ENCODE results near the gene POLA1. TPM values are rescaled to one million over a fixed set of nuclear protein-coding genes. Genes with fewer than 3 reads are reported as not detected.

Gene POLA1
- total RNA-seq, 4 donors from 2014 or later: 5.7 to 13.9 (median 9.9) TPM

DNA sequence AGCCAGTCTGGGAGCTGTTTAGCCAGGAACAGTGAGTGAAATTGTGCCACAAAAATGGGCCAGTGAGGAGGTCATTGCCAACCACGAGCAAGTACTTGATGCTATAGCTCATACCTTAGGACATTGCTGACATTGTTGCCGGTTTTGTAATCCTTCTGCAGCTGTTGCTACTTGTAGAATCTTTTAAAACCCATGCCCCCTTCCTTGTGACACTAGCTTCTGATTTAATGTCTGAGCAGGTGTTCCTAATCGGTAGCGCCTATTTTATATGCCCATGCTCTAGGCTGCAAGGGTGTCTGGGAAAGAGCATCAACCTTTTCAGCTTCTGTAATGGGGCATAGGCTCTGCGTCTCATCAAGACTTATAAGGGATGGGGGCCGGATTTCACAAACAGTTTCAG, 2.6 kb downstream of the POLA1 start:
- ATAC-seq (ENCODE audit: low FRiP score): no peak
- DNase-seq (ENCODE audit: low spot score): no peak
- TF ChIP-seq, protein P1, sequence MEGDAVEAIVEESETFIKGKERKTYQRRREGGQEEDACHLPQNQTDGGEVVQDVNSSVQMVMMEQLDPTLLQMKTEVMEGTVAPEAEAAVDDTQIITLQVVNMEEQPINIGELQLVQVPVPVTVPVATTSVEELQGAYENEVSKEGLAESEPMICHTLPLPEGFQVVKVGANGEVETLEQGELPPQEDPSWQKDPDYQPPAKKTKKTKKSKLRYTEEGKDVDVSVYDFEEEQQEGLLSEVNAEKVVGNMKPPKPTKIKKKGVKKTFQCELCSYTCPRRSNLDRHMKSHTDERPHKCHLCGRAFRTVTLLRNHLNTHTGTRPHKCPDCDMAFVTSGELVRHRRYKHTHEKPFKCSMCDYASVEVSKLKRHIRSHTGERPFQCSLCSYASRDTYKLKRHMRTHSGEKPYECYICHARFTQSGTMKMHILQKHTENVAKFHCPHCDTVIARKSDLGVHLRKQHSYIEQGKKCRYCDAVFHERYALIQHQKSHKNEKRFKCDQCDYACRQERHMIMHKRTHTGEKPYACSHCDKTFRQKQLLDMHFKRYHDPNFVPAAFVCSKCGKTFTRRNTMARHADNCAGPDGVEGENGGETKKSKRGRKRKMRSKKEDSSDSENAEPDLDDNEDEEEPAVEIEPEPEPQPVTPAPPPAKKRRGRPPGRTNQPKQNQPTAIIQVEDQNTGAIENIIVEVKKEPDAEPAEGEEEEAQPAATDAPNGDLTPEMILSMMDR (IDR thresholded peaks at IDR 0.05): no peak

DNA sequence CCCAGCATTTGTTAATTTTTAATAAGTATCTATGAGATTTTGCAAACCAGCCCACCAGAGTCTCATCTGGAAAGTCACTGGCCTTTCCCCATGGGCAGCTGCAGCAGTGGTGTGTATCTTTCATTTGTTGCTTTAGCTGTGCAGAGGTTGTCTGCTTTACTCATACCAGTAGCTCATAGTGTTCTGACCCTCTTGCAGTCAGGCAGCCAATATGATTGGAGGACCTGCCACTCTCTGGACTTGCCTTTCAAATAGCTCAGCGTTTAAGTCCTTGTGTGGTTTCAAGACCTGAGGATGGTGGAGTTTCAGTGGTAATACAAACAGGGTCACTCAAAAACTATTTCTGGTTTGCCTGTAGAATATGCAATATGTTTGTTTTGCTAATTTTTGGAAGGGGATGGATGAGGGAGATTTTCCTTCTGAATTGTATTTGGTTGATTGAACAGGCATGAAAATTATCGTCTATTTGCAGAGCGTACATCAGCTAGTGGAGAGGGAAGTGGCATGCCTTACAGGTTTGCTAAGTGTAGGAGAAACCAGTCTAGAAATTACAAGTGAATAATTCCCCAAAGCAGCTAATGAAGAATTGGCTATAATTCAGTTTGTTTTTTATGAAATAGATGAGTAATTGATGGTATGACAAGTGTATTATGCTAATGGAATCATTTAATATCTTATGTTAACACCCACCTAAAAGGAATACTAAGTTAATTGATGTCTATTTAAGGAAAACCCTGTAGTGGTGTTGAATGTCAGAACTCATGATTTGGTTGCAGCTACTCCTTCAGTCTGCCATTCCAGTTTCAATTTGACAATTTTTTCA, 8.9 kb downstream of the POLA1 start:
- TF ChIP-seq, protein P1 (IDR thresholded peaks at IDR 0.05): no peak
- DNase-seq (ENCODE audit: low spot score): no peak
- no peak for ATAC-seq (ENCODE audit: low FRiP score)

DNA sequence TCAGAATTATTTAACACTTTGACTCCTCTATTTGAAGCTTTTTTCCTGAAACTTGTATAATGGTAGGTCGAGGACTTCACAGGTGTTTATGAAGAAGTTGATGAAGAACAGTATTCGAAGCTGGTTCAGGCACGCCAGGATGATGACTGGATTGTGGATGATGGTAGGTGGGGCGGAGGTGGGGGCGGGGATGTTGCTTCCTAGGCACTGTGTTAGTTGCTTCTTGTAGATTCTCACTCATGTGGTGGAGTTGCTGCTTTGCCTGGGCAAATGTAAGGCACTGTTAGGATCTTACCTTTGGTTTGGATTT, 9.4 kb downstream of the POLA1 start:
- DNase-seq (ENCODE audit: low spot score): no peak
- TF ChIP-seq, protein P1 (IDR thresholded peaks at IDR 0.05): no peak
- no peak for ATAC-seq (ENCODE audit: low FRiP score)

DNA sequence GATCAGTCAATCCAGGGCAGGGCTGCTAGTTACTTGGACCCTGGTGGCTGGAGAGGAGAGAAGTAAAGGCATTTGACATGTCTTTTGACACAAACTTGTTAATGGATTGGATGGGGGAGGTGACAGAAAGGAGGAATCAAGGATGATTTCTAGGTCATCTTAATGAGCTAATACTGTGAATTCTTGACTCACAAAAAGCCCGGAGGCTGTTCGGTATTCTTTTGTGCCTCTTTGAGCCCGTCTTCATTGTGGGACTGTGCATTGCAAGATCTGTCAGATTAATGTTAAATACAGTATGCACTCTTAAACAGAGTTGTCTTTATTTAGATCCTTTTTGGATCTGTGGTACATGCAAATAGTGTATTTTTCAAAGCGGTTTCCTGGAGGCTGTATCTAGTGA, 25.1 kb downstream of the POLA1 start:
- ATAC-seq (ENCODE audit: low FRiP score): no peak
- TF ChIP-seq, protein P1 (IDR thresholded peaks at IDR 0.05): no peak
- no peak for DNase-seq (ENCODE audit: low spot score)

DNA sequence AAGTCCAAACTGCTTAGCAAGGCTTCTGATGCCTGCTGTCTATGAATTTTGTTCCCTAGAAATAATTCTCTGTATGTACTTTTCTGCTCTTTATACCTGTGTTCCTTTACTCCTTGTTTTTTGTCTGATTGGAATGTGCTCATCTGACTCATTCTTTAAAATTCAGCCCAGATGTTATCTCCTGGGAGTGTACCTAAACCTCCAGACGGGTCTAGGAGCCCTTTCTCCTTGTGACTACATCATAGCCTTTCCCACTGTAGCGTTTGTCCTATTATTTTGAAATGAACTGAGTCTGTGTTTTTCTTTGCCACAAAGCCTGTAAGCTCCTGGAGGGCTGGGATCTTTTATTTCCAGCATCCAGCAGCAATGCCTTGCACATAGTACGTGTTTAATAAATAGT, 26.3 kb downstream of the POLA1 start:
- DNase-seq (ENCODE audit: low spot score) (no peak), ATAC-seq (ENCODE audit: low FRiP score) (no peak)
- TF ChIP-seq, protein P1 (IDR thresholded peaks at IDR 0.05): no peak

DNA sequence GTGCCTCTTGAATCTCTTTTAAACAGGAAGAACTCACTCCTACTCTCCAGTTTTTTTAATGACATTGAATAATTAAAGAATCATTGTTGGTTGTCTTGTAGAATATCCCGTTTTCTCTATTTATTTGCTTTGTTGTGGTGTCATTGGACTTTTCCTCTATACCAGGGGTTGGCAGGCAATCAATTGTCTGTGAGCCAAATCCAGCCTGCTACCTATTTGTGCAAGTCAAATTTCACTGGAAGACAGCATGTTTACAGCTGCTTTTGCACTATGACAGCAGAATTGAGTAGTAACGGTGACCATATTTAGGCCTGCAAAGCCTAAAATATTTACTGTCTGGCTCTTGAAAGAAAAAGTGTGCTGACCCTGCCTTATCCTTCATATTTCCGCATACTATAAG, 34.8 kb downstream of the POLA1 start:
- TF ChIP-seq, protein P1 (IDR thresholded peaks at IDR 0.05): no peak
- no peak for DNase-seq (ENCODE audit: low spot score)
- no peak for ATAC-seq (ENCODE audit: low FRiP score)

DNA sequence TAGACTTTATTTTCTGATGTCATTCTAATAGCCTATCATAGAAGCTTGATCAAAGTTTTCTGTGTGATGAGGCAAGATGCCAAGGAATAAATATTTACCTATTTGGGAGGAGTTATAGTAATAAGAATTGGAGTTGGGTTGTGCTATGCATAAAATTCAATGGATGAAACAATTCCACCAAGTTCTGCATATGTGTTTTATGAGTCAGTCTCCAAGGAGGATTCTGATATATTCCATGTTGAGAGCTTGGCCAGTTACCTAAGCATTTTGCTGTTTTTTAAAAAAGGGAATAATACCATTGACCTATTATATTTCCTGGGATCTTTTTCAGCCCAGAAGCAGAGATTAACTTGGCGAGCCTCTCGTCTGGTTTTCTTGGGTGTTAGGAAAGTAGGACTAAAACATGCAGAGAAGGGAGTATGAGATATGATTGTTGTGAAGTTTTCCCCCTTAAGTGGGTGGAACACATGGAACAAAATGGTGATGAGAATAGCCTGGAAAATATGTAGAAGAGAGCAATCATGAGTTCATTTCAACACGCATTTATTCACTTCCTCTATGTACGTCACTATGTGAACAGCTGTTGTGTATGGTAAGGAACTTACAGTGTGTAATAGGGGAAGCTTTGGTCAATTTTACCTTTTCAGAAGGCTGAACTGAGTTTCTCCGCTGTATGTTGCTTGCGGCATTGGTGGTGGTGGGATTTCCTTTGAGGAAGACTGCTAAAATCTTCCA, 39.2 kb downstream of the POLA1 start:
- DNase-seq (ENCODE audit: low spot score): no peak
- no peak for ATAC-seq (ENCODE audit: low FRiP score)
- TF ChIP-seq, protein P1 (IDR thresholded peaks at IDR 0.05): no peak
